GM18519 (cell line): ENCODE results near the gene BLTP1.

Source experiments
- ATAC-seq: cut with Tn5 transposase; IDR thresholded peaks from one replicate; pipeline ENCODE4 v1.9.1; 2021; ENCODE audit warnings: mild to moderate bottlenecking, moderate library complexity; ENCODE audit not compliant: unreplicated experiment, low FRiP score

Gene BLTP1

DNA sequence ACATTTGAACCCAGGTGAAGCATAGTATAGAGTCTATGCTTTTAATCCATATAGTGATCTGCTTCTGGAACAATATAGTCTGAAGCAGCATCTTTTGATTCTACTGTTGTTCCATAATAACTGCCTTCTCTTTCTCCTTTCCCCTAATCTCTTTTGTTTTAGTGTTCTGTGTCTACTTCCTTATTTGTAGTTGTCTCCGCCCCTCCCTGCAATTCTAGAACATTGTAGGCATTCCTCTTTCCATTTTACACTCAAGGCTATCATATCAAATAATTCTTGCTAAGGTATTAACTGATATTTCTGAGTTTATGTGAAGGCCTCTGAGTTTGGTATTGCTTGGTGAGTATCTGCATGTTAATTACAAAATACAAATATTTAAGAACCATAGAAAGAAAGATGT is 11.6 kb downstream of the BLTP1 start:
- no peak for ATAC-seq

DNA sequence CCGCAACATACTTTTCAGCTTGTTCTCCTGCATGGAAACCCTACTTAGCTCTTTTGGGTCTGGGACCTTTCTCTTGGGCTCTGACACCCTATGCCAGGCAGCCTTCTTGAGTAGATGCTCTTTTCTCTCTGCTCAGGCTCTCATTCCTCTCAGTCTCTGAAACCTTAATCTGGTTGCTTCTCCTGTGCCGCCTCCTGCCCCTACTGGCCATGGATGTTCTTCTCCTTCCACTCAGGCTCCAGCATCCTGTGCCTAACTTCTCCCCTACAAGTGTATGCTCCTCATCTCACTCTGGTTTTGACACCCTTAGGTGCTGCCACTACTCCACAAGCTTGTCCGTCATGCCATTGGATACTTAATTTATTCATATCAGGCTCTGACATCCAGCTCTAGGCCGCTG is 15.2 kb downstream of the BLTP1 start:
- ATAC-seq: no peak

DNA sequence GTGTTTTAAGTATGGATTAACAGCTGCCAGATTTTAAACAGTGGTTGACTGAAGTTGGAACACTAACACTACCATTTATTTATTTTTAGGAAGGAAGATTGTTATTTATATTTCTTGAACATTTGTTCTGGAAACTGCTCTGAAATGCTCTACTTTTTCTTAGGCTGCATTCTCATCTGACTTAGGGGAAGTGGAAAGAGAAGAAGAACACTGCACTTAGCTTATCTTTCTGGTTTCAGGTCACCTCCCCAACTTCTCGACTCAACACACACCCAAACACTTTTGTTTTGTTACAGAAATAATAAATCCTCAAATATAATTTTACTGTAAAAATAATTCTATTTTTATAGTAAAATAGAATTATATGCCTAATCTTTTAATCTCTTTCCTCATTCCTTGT is 18.6 kb downstream of the BLTP1 start:
- peak; percentile 58 for ATAC-seq

DNA sequence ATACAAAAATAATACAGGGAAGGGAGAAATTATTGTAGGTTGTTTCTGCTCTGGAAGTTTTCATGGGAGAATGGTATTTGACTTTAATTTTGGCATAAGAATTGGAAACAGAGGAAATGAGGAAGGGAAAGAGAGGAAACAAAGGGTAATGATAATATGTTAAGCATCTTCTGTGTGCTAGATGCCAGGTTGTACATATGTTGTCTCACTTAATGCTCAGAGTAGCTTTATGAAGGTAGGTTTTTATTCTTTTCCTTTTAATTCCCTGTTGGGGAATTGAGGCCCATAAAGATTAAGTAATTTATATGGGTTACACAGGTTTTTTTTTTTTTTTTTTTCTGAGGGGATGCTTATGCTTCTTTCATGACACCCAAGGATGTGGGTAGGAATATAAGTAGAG is 19.2 kb downstream of the BLTP1 start:
- ATAC-seq: no peak

DNA sequence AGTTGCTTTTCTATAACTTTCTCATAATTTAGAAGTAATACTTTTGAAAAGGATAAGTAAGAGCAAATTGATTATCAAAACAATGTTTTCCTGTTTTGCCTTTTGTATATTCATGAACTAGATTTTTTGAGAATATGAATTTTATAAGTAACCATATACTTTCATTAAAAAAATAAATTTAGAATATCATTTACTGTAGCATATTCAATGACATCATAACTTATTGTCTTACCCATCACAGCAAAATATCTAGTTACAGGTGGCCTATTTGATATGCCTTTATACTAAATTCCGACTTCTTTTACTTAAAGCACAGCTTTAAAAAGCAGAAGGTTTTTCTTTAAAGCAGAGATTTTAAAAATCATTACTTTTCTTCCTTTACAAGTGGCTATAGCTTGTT is 20.1 kb downstream of the BLTP1 start:
- ATAC-seq: no peak

DNA sequence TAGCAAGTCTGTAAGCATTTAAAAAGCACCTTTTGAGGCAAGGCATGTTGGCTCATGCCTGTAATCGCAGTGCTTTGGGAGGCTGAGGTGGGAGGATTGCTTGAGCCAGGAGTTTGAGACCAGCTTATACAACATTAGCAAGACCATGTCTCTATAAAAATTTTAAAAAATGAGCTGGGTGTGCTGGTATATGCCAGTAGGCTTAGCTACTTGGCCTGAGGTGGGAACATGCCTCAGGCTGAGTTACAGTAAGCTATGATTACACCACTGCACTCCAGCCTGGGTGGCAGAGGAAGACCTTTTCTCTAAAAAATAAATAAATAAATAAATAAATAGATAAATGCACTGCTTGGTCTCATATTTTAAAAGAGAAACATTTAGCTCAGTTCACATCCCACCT is 26.8 kb downstream of the BLTP1 start:
- ATAC-seq: no peak

DNA sequence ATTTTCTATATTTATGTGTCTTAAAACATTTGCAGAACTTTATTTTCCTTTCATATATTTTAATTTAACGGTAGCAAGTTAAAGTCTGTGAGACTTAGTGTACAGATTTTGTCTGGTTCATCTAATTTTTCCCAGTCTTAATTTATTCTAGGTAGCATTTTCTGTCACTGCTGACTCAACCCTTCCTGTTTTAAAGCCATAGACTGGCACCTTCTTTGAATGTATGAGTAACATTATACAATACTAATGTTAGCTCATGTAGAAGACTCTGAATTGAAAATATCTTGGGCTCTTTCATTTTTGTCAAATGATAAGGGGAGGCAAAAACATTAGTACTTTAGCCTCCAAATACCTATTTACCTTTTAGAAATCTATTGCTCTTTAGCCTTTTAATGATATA is 43.6 kb downstream of the BLTP1 start:
- no peak for ATAC-seq
